Osteoblast (primary cell): ENCODE results near the gene ENDOG. TPM values are rescaled to one million over a fixed set of nuclear protein-coding genes. Genes with fewer than 3 reads are reported as not detected.
A peak's percentile ranks its signal among the peaks of the same experiment; 100 is the strongest.

Experiments
- DNase-seq: peaks from one replicate; pipeline ENCODE4 v3.0.0; 2011; ENCODE audit warnings: low spot score, mixed read lengths; ENCODE audit not compliant: insufficient read length; ENCODE audit errors: missing footprints
- H2AFZ ChIP-seq: 2 replicates; pipeline ENCODE4 v1.6.0; 2011; ENCODE audit warnings: mild to moderate bottlenecking, low read length
- H3K27ac ChIP-seq: 2 replicates; pipeline ENCODE4 v1.5.1; 2011; ENCODE audit warnings: mild to moderate bottlenecking, low read depth, low read length, moderate library complexity
- H3K27me3 ChIP-seq: 2 replicates; pipeline ENCODE4 v1.6.0; 2012; ENCODE audit warnings: mild to moderate bottlenecking, control low read depth, inconsistent platforms, low read length, moderate library complexity; ENCODE audit not compliant: insufficient read depth
- H3K36me3 ChIP-seq: 2 replicates; pipeline ENCODE4 v1.5.1; 2011; ENCODE audit warnings: mild to moderate bottlenecking, low read length, control low read depth, moderate library complexity; ENCODE audit not compliant: insufficient read depth
- H3K4me1 ChIP-seq: 2 replicates; pipeline ENCODE4 v1.5.1; 2011; ENCODE audit warnings: mild to moderate bottlenecking, low read length, control low read depth, moderate library complexity; ENCODE audit not compliant: insufficient read depth
- H3K4me2 ChIP-seq: 2 replicates; pipeline ENCODE4 v1.6.0; 2011; ENCODE audit warnings: mild to moderate bottlenecking, low read length; ENCODE audit not compliant: insufficient read depth
- H3K4me3 ChIP-seq: fragments of 200-600 bp; sonication (generic); 3 replicates; pipeline ENCODE4 v1.5.1; 2012; ENCODE audit warnings: mild to moderate bottlenecking, low read length, inconsistent platforms; ENCODE audit not compliant: insufficient read depth
- H3K79me2 ChIP-seq: 2 replicates; pipeline ENCODE4 v1.6.0; 2012; ENCODE audit warnings: mild to moderate bottlenecking, low read length, control low read depth, inconsistent platforms; ENCODE audit not compliant: insufficient read depth
- H3K9me3 ChIP-seq: 2 replicates; pipeline ENCODE4 v1.5.1; 2011; ENCODE audit warnings: low read depth, low read length, control low read depth
- H4K20me1 ChIP-seq: 2 replicates; pipeline ENCODE4 v1.6.0; 2012; ENCODE audit warnings: mild to moderate bottlenecking, low read length, control low read depth; ENCODE audit not compliant: insufficient read depth
- total RNA-seq: library from RNA; depleted of rRNA; stranded (reverse); fragments of >200 nt; gene quantifications from 2 replicates; pipeline ENCODE4 v1.2.3, GENCODE V29; 2012
- TF ChIP-seq, protein P1 (sequence below): IDR thresholded peaks from 2 replicates; pipeline ENCODE4 v1.5.1; 2011; ENCODE audit warnings: mild to moderate bottlenecking, low read depth, low read length, moderate library complexity; ENCODE audit errors: extremely low read depth

ENDOG gene
- total RNA-seq, 1 donor = 17.4 TPM

DNA sequence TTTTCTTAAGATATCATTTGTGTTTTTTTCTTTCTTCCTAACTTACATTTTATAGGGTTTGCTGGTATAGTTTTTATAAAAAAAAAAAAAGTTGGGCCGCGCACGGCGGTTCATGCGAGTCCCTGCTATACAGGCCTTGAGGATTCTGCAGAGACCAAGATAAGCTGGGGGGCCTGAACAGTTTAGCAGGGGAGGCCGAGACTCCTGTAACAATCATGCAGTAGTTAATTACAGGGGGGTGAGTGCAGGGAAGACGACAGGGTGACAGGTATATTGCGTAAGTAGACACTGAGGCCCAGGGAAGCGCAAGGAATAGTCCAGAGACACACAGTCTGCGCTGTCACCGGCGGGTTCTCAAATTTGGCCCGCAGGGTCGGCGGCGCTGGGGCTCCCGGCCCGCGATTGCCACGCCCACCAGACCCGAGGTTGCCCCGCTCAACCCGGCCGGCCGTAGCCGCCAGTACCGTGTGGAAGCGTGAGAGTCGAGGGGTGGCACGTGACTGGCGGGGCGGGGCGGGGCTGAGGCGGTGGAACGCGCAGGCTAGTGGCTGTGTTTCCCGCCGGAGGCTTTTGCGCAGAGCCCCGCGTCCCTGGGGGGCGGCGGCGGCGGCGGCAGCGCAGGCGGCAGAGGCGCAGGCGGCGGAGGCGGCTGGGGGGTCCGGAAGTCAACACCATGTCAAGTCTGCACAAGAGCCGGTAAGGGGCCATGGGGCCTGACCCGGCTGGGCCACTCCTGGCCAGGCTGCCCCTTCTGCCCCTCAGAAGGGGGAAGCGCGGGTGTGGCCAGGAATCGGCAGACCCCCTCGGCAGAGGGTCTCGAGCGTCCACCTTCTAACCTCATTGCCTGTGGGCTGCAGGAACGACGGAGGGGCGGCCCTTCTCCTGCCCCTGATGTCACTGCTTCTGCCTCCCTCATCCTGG, 31.4 kb upstream of the ENDOG start, which contains the start of gene TBC1D13:
TSS of gene TBC1D13 (plus strand) at position 573 of the 921 bp plus-strand sequence. CDS start at position 674, 101 bp downstream.
- peak within 1 kb of the TSS; percentile 67 for H3K27ac ChIP-seq
- H2AFZ ChIP-seq = peak within 1 kb of the TSS; percentile 93
- H3K9me3 ChIP-seq = no peaks in the 10 kb centered on the region
- TF ChIP-seq, protein P1, sequence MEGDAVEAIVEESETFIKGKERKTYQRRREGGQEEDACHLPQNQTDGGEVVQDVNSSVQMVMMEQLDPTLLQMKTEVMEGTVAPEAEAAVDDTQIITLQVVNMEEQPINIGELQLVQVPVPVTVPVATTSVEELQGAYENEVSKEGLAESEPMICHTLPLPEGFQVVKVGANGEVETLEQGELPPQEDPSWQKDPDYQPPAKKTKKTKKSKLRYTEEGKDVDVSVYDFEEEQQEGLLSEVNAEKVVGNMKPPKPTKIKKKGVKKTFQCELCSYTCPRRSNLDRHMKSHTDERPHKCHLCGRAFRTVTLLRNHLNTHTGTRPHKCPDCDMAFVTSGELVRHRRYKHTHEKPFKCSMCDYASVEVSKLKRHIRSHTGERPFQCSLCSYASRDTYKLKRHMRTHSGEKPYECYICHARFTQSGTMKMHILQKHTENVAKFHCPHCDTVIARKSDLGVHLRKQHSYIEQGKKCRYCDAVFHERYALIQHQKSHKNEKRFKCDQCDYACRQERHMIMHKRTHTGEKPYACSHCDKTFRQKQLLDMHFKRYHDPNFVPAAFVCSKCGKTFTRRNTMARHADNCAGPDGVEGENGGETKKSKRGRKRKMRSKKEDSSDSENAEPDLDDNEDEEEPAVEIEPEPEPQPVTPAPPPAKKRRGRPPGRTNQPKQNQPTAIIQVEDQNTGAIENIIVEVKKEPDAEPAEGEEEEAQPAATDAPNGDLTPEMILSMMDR = no peak
- H3K36me3 ChIP-seq = peaks cover 14% of the 10 kb centered on the region
- H3K4me3 ChIP-seq = peak within 1 kb of the TSS; percentile 96
- H3K4me1 ChIP-seq = peaks cover 6% of the 10 kb centered on the region
- no peaks in the 10 kb centered on the region for H3K27me3 ChIP-seq
- H3K79me2 ChIP-seq = peaks cover 25% of the 10 kb centered on the region
- peaks cover 3% of the 10 kb centered on the region for H4K20me1 ChIP-seq
- peak within 1 kb of the TSS; percentile 97 for H3K4me2 ChIP-seq
- peak; percentile 99 for DNase-seq

DNA sequence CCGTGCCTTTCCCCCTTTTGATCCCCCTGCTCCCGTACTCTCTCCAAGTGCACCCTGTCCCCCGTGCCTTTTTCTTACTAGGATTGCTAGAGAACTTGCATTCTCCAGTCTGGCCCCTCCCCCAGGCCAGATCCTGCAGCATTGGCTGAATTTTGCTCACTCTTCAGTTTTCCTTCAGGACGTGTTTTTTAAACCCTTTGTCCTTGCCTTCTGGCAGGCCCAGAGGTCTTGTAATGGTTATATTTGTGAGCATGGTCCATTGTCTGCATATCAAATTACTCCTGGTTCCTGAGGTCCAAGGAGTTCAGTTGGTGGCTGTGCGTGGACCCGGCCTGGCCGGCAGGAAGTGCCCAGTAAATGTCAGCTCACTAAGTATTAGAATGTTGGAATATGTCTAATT, 30.6 kb upstream of the ENDOG start:
- H3K4me3 ChIP-seq = peak overlapping the region; percentile 96
- H3K4me1 ChIP-seq = peaks cover 6% of the 10 kb centered on the region
- no peaks in the 10 kb centered on the region for H3K9me3 ChIP-seq
- H2AFZ ChIP-seq = peak overlapping the region; percentile 73
- peak; percentile 87 for DNase-seq
- H3K27me3 ChIP-seq = no peaks in the 10 kb centered on the region
- peaks cover 3% of the 10 kb centered on the region for H4K20me1 ChIP-seq
- TF ChIP-seq, protein P1 = no peak
- peaks cover 21% of the 10 kb centered on the region for H3K36me3 ChIP-seq
- H3K27ac ChIP-seq = peak overlapping the region; percentile 17
- peaks cover 25% of the 10 kb centered on the region for H3K79me2 ChIP-seq
- peak overlapping the region; percentile 97 for H3K4me2 ChIP-seq

DNA sequence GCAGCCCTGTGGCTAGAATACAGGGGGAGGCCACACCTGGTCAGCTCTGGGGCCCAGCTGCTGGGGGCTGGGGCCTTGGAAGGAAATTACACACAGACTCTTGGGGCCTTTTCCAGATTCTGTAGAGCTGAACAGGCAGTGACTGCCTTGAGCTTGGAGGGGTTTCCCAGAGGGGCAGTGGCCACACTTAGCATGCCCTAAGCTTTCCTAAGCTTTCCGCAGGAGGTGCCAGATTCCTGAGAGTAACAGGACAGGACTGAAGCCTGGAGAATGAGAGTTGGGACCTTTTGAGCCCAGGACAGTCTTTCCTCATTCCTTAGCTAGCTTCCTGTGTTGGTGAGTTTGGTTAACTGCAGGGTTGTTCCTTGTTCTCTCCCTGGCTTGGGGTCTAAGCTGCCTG, 29.9 kb upstream of the ENDOG start:
- peaks cover 6% of the 10 kb centered on the region for H3K4me1 ChIP-seq

More for the DNA sequence above, 29.9 kb upstream of the ENDOG start:
- peaks cover 3% of the 10 kb centered on the region for H4K20me1 ChIP-seq
- DNase-seq = no peak
- no peak overlapping the region for H2AFZ ChIP-seq
- H3K9me3 ChIP-seq = no peaks in the 10 kb centered on the region
- peaks cover 25% of the 10 kb centered on the region for H3K79me2 ChIP-seq
- H3K4me3 ChIP-seq = peak overlapping the region; percentile 96
- H3K27ac ChIP-seq = no peak overlapping the region
- peak overlapping the region; percentile 97 for H3K4me2 ChIP-seq
- TF ChIP-seq, protein P1 = no peak
- peaks cover 29% of the 10 kb centered on the region for H3K36me3 ChIP-seq
- H3K27me3 ChIP-seq = no peaks in the 10 kb centered on the region
